Measurements from ENCODE around the gene LDLRAD3.

DNA sequence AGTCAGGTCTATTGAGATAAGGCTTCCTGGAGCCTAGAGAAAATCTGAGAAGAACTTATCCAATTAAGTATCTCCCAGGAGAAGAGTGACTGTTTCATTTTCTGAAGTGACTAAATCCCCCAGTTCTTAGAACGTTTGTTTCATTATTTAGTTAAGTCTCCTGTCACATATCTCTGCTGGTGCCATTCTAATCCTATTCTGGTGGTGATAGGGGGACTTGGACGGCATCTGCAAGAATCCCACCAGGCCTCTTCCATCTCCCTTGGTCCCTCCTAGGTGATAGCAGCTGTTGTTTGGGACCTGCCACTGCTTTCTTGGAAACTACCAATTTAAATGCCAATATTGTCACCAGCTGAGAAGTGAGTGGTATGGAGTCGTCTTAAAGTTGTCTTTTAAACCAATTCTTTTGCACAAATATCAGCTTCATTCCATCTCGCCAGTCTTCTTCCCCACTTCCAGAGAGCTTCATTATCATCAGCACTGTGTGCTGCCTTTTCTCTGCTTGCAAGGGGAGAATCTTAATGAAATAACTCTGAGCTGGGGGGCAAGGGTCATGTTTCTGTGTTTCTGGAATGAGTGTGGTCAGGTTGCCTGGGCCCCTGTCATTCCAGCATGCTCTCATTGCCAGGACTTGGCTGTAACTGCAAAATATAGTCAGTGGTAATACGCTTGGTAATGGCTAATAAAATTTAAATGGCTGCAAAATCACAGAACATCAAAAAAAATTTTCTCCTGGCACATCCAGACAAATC lies 104.8 kb downstream of the LDLRAD3 start:
- no peak for TF ChIP-seq CTCF (IDR thresholded peaks at IDR 0.05)
- TF ChIP-seq POLR2A (IDR thresholded peaks at IDR 0.05), result no peak
